ENCODE results near the gene EPHB2. TPM values are rescaled to one million over a fixed set of nuclear protein-coding genes. Genes with fewer than 3 reads are reported as not detected.

The EPHB2 gene
- total and polyA plus RNA-seq, 2 of the 13 experiments (the other 11 are each of a cell fraction or from before 2014, with no cell fraction given) = 0.03 to 0.11 TPM

- Histone ChIP-seq H3K27ac (ENCODE audit: extremely low read length, insufficient read depth, low read length) (no peak overlapping the region), H3K4me3 (replicated peaks in 1 of 3; ENCODE audit: insufficient read depth in 1 of 3, low read depth in 2 of 3, low read length in 3 of 3) (no peak overlapping the region), H3K9me3 (ENCODE audit: low read length) (no peaks in the 10 kb centered on the region), H3K4me1 (ENCODE audit: insufficient read depth, low read length) (no peaks in the 10 kb centered on the region), H3K9ac (ENCODE audit: insufficient read depth, low read depth, low read length) (no peak overlapping the region), H3K79me2 (ENCODE audit: insufficient read depth, low read length) (no peaks in the 10 kb centered on the region), H3K36me3 (replicated peaks in 1 of 2; ENCODE audit: control insufficient read depth in 1 of 2, insufficient read depth in 2 of 2, low read length in 2 of 2) (no peaks in the 10 kb centered on the region), H3K4me2 (ENCODE audit: low read depth, low read length) (no peak overlapping the region), H3K27me3 (ENCODE audit: control insufficient read depth in 1 of 2, insufficient read depth in 2 of 2, low read length in 2 of 2) (peaks cover 2 to 12% of the 10 kb centered on the region in 2 experiments; a peak in 3 of 5 replicates), H4K20me1 (ENCODE audit: insufficient read depth, low read length) (no peaks in the 10 kb centered on the region), H2AFZ (ENCODE audit: low read length) (no peak overlapping the region)
- TF ChIP-seq ZNF615 (CRISPR knock-in tag; IDR thresholded peaks at IDR 0.05; ENCODE audit: borderline replicate concordance) (no peak), ONECUT2 (CRISPR knock-in tag; IDR thresholded peaks at IDR 0.05) (no peak), PRPF4 (IDR thresholded peaks at IDR 0.05; ENCODE audit: low read depth, low read length, poor library complexity, severe bottlenecking) (no peak)
- TF ChIP-seq, protein P1, sequence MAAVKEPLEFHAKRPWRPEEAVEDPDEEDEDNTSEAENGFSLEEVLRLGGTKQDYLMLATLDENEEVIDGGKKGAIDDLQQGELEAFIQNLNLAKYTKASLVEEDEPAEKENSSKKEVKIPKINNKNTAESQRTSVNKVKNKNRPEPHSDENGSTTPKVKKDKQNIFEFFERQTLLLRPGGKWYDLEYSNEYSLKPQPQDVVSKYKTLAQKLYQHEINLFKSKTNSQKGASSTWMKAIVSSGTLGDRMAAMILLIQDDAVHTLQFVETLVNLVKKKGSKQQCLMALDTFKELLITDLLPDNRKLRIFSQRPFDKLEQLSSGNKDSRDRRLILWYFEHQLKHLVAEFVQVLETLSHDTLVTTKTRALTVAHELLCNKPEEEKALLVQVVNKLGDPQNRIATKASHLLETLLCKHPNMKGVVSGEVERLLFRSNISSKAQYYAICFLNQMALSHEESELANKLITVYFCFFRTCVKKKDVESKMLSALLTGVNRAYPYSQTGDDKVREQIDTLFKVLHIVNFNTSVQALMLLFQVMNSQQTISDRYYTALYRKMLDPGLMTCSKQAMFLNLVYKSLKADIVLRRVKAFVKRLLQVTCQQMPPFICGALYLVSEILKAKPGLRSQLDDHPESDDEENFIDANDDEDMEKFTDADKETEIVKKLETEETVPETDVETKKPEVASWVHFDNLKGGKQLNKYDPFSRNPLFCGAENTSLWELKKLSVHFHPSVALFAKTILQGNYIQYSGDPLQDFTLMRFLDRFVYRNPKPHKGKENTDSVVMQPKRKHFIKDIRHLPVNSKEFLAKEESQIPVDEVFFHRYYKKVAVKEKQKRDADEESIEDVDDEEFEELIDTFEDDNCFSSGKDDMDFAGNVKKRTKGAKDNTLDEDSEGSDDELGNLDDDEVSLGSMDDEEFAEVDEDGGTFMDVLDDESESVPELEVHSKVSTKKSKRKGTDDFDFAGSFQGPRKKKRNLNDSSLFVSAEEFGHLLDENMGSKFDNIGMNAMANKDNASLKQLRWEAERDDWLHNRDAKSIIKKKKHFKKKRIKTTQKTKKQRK (IDR thresholded peaks at IDR 0.05; ENCODE audit: low read length) = no peak
- FAIRE-seq (no peak), ATAC-seq (no peak), DNase-seq (ENCODE audit: low spot score) (no peak)
- 51% methylated on average over 10 of the region's 11 CpGs for WGBS (ENCODE audit: low lambda C conversion rate)
- in situ Hi-C loops (cut with HindIII; ENCODE audit: extremely low pct_ligation_motif_present, low pct_unique_long_range_greater_than_20kb) = loop anchor here (25.0 kb wide), 1 partner anchor 171 kb away; the partner anchor contains the start of gene EPHB2
- intact Hi-C loops (cut with micrococcal nuclease; ENCODE audit: unreplicated experiment) = no loop called here
- ChIA-PET CTCF (ENCODE audit: low intra/inter-chr PET ratio, low total read pairs) (no interaction called here), POLR2A (no interaction called here)
- BruUV-seq (replicated peaks) = no TSS peak
Observed at GRCh38 chr1:22883406-22883805, 172.8 kb downstream of the EPHB2 start.

All from HepG2 (cell line).